Adrenal gland (tissue), 12 donors: ENCODE results near the gene IL34. TPM values are rescaled to one million over a fixed set of nuclear protein-coding genes. Genes with fewer than 3 reads are reported as not detected.
A peak's percentile ranks its signal among the peaks of the same experiment; 100 is the strongest.

Source experiments
- DNase-seq, 7 donors: peaks; one replicate each; pipeline ENCODE4 v3.0.0-alpha.2; 2019 to 2020
- H3K27ac ChIP-seq, 5 donors: fragments of 200-600 bp; sonication (generic) in 4 of 5; 1 replicate in 3 of 5; 2 replicates in 2 of 5; pipeline versions ENCODE4 v1.5.1 to v1.8.0; 2016 to 2020; ENCODE audit warnings: mild to moderate bottlenecking in 1 of 5
- H3K27me3 ChIP-seq: fragments of 200-600 bp; 2 replicates; pipeline ENCODE4 v1.8.0; 2021
- H3K36me3 ChIP-seq, 2 donors: fragments of 200-600 bp; replicated peaks in 1 of 2; 1 replicate in 1 of 2; 2 replicates in 1 of 2; pipeline versions ENCODE4 v1.5.1 to v1.8.0; 2018 to 2022
- H3K4me1 ChIP-seq, 2 donors: fragments of 200-600 bp; replicated peaks in 1 of 2; 1 replicate in 1 of 2; 2 replicates in 1 of 2; pipeline versions ENCODE4 v1.5.1 to v1.8.0; 2018 to 2021
- H3K4me3 ChIP-seq, 4 donors: fragments of 200-600 bp; sonication (generic) in 3 of 4; one replicate each; pipeline ENCODE4 v1.5.1; 2016 to 2018
- H3K9me3 ChIP-seq, 3 donors: fragments of 200-600 bp; sonication (generic) in 1 of 3; replicated peaks in 1 of 3; 1 replicate in 2 of 3; 2 replicates in 1 of 3; pipeline versions ENCODE4 v1.5.1 to v1.8.0; 2016 to 2021
- POLR2A ChIP-seq, 2 donors: fragments of 450-650 bp; IDR thresholded peaks; one replicate each; pipeline ENCODE4 v1.6.1; 2017; ENCODE audit warnings: antibody characterized with exemption in 2 of 2, mild to moderate bottlenecking in 2 of 2, moderate library complexity in 1 of 2
- WGBS, 4 donors: extraction: QIAGEN DNeasy Blood & Tissue Kit in 2 of 4; methylation state at CpG; one replicate each; pipeline versions ENCODE4 v1.1.5 to v1.1.7; 2013 to 2017; 5-methylcytosine and 5-hydroxymethylcytosine counted together
- intact Hi-C, 2 donors: fragments of 100-400 bp; cut with DNase I; formaldehyde crosslinking; loops; one replicate each; pipeline versions ENCODE4 v1.14.1 to v1.15.0; 2022 to 2023
- polyA plus RNA-seq, 3 donors: library from polyadenylated mRNA; stranded (reverse); fragments of 200-250 nt in 2 of 3; fragments of 350-450 nt in 1 of 3; fragmentation: Illumina TruSeq in 1 of 3; extraction: RNeasy Lipid Tissue Mini Kit (QIAGEN cat#74804) in 1 of 3; gene quantifications; one replicate each; pipeline ENCODE4 v1.2.3, GENCODE V29; 2013 to 2014
- total RNA-seq, 9 donors: library from RNA; depleted of rRNA in 4 of 9; stranded (reverse); fragments of >200 nt in 4 of 9; fragments of 120-200 nt in 1 of 9; fragmentation: NEBNext Ultra II Directional in 1 of 9; extraction: Animal tissue kit (Norgen Biotek cat#: 25700) in 1 of 9; gene quantifications; one replicate each; pipeline versions ENCODE4 v1.1.0 to v1.2.4, GENCODE V29; 2013 to 2023
- TF ChIP-seq, protein P1 (sequence below), 6 experiments: fragments of 450-650 bp in 4 of 6; fragments of 200-600 bp in 2 of 6; sonication (generic) in 1 of 6; IDR thresholded peaks; 1 replicate in 5 of 6; 2 replicates in 1 of 6; pipeline versions ENCODE4 v1.5.1 to v1.8.0; 2016 to 2021; ENCODE audit warnings: antibody characterized with exemption in 6 of 6, mild to moderate bottlenecking in 2 of 6, moderate library complexity in 1 of 6
- donor health status: healthy with polysubstance abuse.
- donor health status: Bipolar disorder and iron deficiency.
- donor health status: DM: yes; HTN: yes; CAD: no.
- donor health status: DM: no; HTN: no; CAD: no.
- donor health status: DM: no; HTN: no; CAD: no.
- donor health status: DM: yes; HTN: yes; CAD: no.

IL34 gene
- total and polyA plus RNA-seq, 12 donors, result 1.2 to 62.9 (median 35.7) TPM

DNA sequence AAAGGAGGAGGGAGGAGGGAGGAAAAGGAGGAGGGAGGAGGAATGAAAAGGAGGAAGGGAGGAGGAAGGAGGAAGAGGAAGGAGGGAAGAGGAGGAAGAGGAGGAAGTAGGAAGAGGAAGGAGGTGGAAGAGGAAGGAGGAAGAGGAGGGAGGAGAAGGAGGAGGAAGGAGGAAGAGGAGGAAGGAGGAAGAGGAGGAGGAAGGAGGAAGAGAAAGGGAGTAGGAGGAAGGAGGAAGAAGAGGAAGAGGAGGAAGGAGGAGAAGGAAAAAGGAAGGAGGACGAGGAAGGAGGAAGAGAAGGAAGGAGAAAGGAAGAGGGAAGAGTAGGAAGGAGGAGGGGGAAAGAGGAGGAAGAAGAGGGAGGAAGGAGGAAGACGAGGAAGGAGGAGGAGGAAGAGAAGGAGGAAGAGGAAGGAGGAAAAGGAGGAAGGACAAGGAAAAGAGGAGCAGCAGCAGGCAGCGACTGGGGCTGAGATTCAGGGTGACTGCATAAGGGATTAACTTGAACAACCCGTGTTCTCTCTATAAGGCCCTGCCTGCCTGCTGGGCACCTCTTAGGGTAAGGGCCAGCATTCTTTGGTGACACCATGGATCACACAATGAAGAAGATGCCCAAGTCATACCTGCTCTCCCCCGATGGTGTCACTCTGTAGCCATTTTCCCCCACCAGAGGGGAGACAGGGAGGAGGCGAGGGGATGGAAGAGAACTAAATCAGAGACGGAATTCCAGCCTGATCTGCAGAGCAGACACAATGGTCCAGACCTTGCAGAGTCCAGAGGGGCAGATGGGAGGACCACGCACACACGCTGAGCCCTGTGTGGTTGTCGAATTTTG lies 1.4 kb upstream of the IL34 start:
- no peaks in the 10 kb centered on the region for H3K36me3 ChIP-seq
- 78 to 93% (median 88%) methylated on average over 10 of the region's 10 CpGs for WGBS, 4 donors
- DNase-seq, result no peak
- no peaks in the 10 kb centered on the region for H3K9me3 ChIP-seq
- H3K27me3 ChIP-seq, result no peaks in the 10 kb centered on the region
- H3K27ac ChIP-seq, result no peak overlapping the region
- H3K4me1 ChIP-seq, result peaks cover 0 to 15% of the 10 kb centered on the region in 2 donors
- intact Hi-C loops, result loop anchor here in 1 of 2 donors (10.0 kb wide), 1 partner anchor 280 kb away; no protein-coding TSS in a partner anchor
- TF ChIP-seq POLR2A (IDR thresholded peaks at IDR 0.05), result no peak
- TF ChIP-seq, protein P1, sequence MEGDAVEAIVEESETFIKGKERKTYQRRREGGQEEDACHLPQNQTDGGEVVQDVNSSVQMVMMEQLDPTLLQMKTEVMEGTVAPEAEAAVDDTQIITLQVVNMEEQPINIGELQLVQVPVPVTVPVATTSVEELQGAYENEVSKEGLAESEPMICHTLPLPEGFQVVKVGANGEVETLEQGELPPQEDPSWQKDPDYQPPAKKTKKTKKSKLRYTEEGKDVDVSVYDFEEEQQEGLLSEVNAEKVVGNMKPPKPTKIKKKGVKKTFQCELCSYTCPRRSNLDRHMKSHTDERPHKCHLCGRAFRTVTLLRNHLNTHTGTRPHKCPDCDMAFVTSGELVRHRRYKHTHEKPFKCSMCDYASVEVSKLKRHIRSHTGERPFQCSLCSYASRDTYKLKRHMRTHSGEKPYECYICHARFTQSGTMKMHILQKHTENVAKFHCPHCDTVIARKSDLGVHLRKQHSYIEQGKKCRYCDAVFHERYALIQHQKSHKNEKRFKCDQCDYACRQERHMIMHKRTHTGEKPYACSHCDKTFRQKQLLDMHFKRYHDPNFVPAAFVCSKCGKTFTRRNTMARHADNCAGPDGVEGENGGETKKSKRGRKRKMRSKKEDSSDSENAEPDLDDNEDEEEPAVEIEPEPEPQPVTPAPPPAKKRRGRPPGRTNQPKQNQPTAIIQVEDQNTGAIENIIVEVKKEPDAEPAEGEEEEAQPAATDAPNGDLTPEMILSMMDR (IDR thresholded peaks at IDR 0.05), result no peak
- no peak overlapping the region for H3K4me3 ChIP-seq

DNA sequence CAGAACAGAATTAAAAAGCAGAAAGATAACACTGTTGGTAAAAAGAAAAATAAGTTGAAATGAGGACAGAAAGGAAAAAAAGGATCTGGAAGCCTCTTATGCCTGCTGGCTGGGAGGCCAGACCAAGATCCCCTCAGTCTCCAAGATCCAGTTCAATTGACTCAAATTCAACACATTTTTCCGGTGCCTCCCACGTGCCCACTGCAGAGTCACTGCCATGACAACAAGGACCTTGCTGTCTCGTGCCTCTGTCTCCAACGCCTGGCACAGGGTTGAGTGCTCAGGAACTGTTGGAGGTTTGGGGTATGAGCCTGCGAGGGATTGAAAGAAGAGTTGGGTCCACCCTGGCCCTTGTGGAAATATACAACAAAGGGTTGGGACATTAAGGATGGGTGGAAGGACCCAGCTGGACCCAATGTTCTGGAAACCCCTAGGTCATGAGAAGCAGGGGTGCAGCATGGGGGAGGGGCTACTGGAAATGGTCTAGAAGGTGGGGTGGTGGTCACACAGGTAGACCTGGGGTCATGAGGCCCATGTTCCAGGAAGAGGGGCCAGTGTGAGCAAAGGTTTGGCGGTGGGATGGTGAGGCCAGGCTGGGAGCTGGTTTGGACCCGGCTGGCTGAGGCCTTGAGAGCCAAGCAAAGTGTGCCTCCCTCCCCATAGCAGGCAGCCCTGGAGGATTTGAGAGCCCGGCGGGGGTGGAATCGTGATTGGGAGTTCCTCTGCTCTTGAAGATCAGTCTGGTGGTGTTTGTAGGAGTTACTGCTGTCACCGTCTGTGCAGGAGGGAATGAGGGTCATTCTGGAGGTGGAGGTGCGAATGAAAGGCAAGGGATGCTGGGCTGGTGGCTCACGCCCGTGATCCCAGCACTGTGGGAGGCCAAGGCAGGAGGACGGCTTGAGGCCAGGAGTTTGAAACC lies 1.3 kb downstream of the IL34 start:
- H3K4me1 ChIP-seq, result peaks cover 0 to 15% of the 10 kb centered on the region in 2 donors
- peak overlapping the region in 2 of 5 donors; percentile 80 to 83 for H3K27ac ChIP-seq
- intact Hi-C loops, result loop anchor here in 1 of 2 donors (10.0 kb wide), 1 partner anchor 283 kb away; no protein-coding TSS in a partner anchor
- no peak for DNase-seq
- no peak overlapping the region for H3K4me3 ChIP-seq
- TF ChIP-seq POLR2A (IDR thresholded peaks at IDR 0.05), result no peak
- TF ChIP-seq, protein P1 (IDR thresholded peaks at IDR 0.05), result no peak
- H3K27me3 ChIP-seq, result no peaks in the 10 kb centered on the region
- 80 to 88% (median 84%) methylated on average over 15 of the region's 15 CpGs for WGBS, 4 donors
- H3K9me3 ChIP-seq, result no peaks in the 10 kb centered on the region
- H3K36me3 ChIP-seq, result no peaks in the 10 kb centered on the region

DNA sequence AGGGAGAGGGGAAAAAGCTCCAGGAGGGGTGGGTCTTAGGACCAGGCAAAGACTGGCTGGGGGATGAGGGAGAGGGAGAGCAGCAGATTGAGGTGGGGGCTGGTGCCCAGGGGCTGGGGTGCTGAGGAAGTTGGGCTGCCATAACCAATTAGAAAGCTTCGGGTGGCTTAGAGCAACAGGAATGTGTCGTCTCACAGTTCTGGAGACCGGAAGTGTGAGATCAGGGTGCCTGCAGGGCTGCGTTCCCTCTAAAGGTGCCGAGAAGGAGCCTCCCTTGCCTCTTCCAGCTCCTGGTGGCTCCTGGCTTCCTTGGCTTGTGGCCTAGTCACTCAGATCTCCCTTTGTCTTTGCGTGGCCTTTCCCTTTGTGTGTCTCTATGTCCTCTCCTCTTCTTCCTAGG lies 2.2 kb downstream of the IL34 start:
- H3K4me1 ChIP-seq, result peaks cover 0 to 15% of the 10 kb centered on the region in 2 donors
- H3K4me3 ChIP-seq, result no peak overlapping the region
- no peak for TF ChIP-seq POLR2A (IDR thresholded peaks at IDR 0.05)
- TF ChIP-seq, protein P1 (IDR thresholded peaks at IDR 0.05), result no peak
- intact Hi-C loops, result loop anchor here in 1 of 2 donors (10.0 kb wide), 1 partner anchor 284 kb away; no protein-coding TSS in a partner anchor
- no peaks in the 10 kb centered on the region for H3K27me3 ChIP-seq
- H3K9me3 ChIP-seq, result no peaks in the 10 kb centered on the region
- no peaks in the 10 kb centered on the region for H3K36me3 ChIP-seq
- WGBS, 4 donors, result 87 to 94% (median 90%) methylated on average over 6 of the region's 6 CpGs
- no peak for DNase-seq
- H3K27ac ChIP-seq, result no peak overlapping the region

DNA sequence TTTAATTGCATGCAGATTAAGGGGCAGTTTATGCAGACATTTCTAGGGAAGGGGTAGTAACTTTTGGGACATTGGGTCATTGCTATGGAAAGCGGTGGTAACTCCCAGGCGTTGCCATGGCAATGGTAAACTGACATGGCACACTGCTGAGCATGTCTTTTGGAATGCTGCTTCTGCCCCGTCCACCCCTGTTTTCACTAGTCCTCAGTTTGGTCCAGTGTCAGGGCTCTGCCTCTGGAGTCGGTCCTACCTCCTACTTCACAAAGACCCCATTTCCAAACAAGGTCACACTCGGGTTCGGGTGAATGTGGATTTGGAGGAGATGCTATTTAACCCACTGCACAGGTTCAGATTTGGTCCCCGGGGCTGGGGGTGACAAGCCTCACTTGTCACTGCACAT lies 2.9 kb downstream of the IL34 start:
- Histone ChIP-seq H3K27ac (no peak overlapping the region), H3K36me3 (no peaks in the 10 kb centered on the region), H3K9me3 (no peaks in the 10 kb centered on the region), H3K4me3 (no peak overlapping the region), H3K4me1 (peaks cover 0 to 22% of the 10 kb centered on the region in 2 donors), H3K27me3 (no peaks in the 10 kb centered on the region)
- no peak for TF ChIP-seq POLR2A (IDR thresholded peaks at IDR 0.05)
- TF ChIP-seq, protein P1 (IDR thresholded peaks at IDR 0.05), result no peak
- DNase-seq, result no peak
- WGBS, 4 donors, result 85 to 93% (median 90%) methylated on average over 7 of the region's 7 CpGs
- intact Hi-C loops, result loop anchor here in 1 of 2 donors (10.0 kb wide), 1 partner anchor 284 kb away; no protein-coding TSS in a partner anchor
